Measurements from ENCODE around the gene TANGO2. TPM values are rescaled to one million over a fixed set of nuclear protein-coding genes. Genes with fewer than 3 reads are reported as not detected.

The TANGO2 gene
- total RNA-seq, 2 experiments from 2014 or later: 15.7 to 18.3 TPM

- ChIA-PET POLR2A (no interaction called here), CTCF (interaction anchor here (1.0 to 2.2 kb wide), 3 partner anchors 9 to 103 kb away, joined by 3 to 9 read pairs (median 4); no protein-coding TSS in a partner anchor)
- Mint-ChIP-seq H3K27ac (no peak overlapping the region), H3K36me3 (ENCODE audit: low read depth) (no peaks in the 10 kb centered on the region), H3K27me3 (no peaks in the 10 kb centered on the region), H3K9me3 (no peaks in the 10 kb centered on the region), H3K4me3 (no peak overlapping the region), H3K4me1 (ENCODE audit: low read depth) (peaks cover 20% of the 10 kb centered on the region)
- ATAC-seq (no peak), DNase-seq (no peak)
- TF ChIP-seq CTCF (IDR thresholded peaks at IDR 0.05): no peak
- intact Hi-C loops (cut with micrococcal nuclease): loop anchor here (5.0 kb wide), 1 partner anchor 55 kb away; no protein-coding TSS in a partner anchor
Measured at GRCh38 chr22:20026996-20027601, 6.2 kb downstream of the TANGO2 start.

GRCh38 chr22:20027966-20028854, 7.3 kb downstream of the TANGO2 start:
- Mint-ChIP-seq H3K36me3 (ENCODE audit: low read depth) (no peaks in the 10 kb centered on the region), H3K9me3 (no peaks in the 10 kb centered on the region), H3K27ac (no peak overlapping the region), H3K27me3 (no peaks in the 10 kb centered on the region), H3K4me3 (no peak overlapping the region), H3K4me1 (ENCODE audit: low read depth) (peaks cover 16% of the 10 kb centered on the region)
- POLR2A ChIA-PET: no interaction called here
- DNase-seq: peak; percentile 44
- TF ChIP-seq CTCF (IDR thresholded peaks at IDR 0.05): peak; percentile 56
- CTCF ChIA-PET: interaction anchor here (1.0 kb wide), 1 partner anchor 10 kb away, joined by 4 read pairs; no protein-coding TSS in a partner anchor
- peak; percentile 65 for ATAC-seq
- intact Hi-C loops (cut with micrococcal nuclease): loop anchor here (5.0 kb wide), 1 partner anchor 56 kb away; no protein-coding TSS in a partner anchor

DNA sequence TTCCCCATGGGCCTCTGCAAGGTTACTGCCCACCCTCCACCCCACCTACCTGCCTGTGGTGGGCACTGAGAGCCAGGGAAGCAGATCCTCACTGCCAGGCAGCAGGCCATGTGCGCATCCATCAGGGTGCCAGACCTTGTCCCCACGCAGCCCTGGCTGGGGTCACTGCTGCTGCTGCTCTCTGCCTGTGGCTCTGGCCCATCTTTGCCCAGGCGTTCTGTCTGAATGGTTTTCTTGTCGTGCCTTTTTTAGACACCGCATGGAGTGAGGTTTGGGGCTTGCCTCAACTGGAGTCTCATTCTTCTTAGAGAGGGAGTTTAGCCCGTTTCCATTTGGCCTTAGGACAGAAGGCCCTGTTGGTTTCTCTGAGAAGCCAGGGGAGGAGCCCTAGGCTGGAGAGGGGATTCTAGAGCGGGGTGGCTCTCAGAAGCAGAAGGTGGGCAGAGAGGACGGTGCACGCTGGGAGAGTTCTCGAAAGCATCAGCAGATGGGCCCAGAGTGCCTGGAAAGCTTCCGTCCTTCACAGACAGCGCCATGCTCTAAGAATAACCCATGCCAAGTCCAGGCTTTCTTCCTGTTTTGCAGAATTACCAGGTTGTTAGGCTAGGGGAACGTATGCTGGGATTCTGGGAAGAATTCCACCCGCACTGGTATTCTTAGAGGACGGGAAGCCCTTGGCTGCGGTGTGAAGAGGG, 8.1 kb downstream of the TANGO2 start:
- H3K27me3 Mint-ChIP-seq: no peaks in the 10 kb centered on the region
- POLR2A ChIA-PET: no interaction called here
- DNase-seq: no peak
- no peak overlapping the region for H3K27ac Mint-ChIP-seq
- no peaks in the 10 kb centered on the region for H3K36me3 Mint-ChIP-seq (ENCODE audit: low read depth)
- no peaks in the 10 kb centered on the region for H3K9me3 Mint-ChIP-seq
- no peak for ATAC-seq
- H3K4me3 Mint-ChIP-seq: no peak overlapping the region
- no peak for TF ChIP-seq CTCF (IDR thresholded peaks at IDR 0.05)
- intact Hi-C loops (cut with micrococcal nuclease): loop anchor here (5.0 kb wide), 1 partner anchor 57 kb away; no protein-coding TSS in a partner anchor
- CTCF ChIA-PET: no interaction called here
- H3K4me1 Mint-ChIP-seq (ENCODE audit: low read depth): peaks cover 14% of the 10 kb centered on the region

DNA sequence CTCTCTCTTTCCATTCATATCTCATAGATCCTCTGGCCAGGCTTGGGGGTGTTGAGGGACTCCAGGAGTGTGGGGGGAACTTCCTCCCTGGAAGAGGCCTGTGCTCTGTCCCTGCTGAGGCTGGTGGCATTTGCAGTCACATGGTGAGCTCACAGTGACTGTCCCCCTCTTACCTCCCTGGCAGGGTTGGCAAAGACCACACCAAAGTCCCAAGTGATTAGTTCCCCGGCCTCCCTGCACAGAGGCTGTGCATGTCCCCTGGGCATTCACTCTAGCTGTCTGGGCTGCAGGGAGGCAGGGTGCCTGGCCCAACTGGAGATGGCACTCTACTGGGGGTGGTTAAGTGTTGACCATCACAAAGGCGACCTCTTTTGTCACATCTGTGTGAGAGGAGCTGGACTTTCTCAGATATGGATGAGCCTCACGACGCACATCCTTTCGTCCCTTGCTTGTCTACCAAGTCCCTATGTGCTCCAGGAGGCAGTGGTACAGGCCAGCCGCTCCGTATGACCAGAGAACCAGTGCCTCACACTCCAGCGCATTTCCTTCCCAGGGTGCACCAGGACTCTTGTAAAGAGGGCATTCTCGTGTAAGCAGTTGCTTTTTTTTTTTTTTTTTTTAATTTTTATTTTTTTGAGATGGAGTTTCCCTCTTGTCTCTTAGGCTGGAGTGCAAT, 8.8 kb downstream of the TANGO2 start:
- ChIA-PET POLR2A (no interaction called here), CTCF (no interaction called here)
- no peak overlapping the region for H3K27ac Mint-ChIP-seq
- intact Hi-C loops (cut with micrococcal nuclease): loop anchor here (5.0 kb wide), 1 partner anchor 57 kb away; no protein-coding TSS in a partner anchor
- peaks cover 14% of the 10 kb centered on the region for H3K4me1 Mint-ChIP-seq (ENCODE audit: low read depth)
- TF ChIP-seq CTCF (IDR thresholded peaks at IDR 0.05): no peak
- H3K36me3 Mint-ChIP-seq (ENCODE audit: low read depth): no peaks in the 10 kb centered on the region
- H3K4me3 Mint-ChIP-seq: no peak overlapping the region
- no peak for ATAC-seq
- DNase-seq: no peak
- H3K9me3 Mint-ChIP-seq: no peaks in the 10 kb centered on the region
- H3K27me3 Mint-ChIP-seq: no peaks in the 10 kb centered on the region

Measured in activated CD8-positive, alpha-beta T cell treated with anti-CD3 and anti-CD28 coated beads for 36 hours (primary cell).